ENCODE results near the gene CRTAC1. TPM values are rescaled to one million over a fixed set of nuclear protein-coding genes. Genes with fewer than 3 reads are reported as not detected.

Gene CRTAC1
- total RNA-seq, 1 experiment from 2014 or later = 1.2 TPM

GRCh38 chr10:98039690-98040381 lies 9.4 kb upstream of the CRTAC1 start:
- ATAC-seq (no peak), DNase-seq (ENCODE audit: low spot score) (no peak)
- Mint-ChIP-seq H3K36me3 (no peaks in the 10 kb centered on the region), H3K27me3 (ENCODE audit: low read depth) (peaks cover 65% of the 10 kb centered on the region), H3K4me3 (no peak overlapping the region), H3K9me3 (no peaks in the 10 kb centered on the region), H3K27ac (no peak overlapping the region), H3K4me1 (peaks cover 13% of the 10 kb centered on the region)
- ChIA-PET POLR2A (no interaction called here), CTCF (interaction anchor here (0.8 to 4.8 kb wide), 7 partner anchors 12 to 338 kb away, joined by 3 to 71 read pairs (median 5); no protein-coding TSS in a partner anchor)
- no peak for TF ChIP-seq OVOL2 (CRISPR knock-in tag; IDR thresholded peaks at IDR 0.05; ENCODE audit: borderline replicate concordance)
- TF ChIP-seq SOX15 (CRISPR knock-in tag; IDR thresholded peaks at IDR 0.05) = no peak
- no peak for TF ChIP-seq TP53 (CRISPR knock-in tag; IDR thresholded peaks at IDR 0.05)
- TF ChIP-seq NR1H2 (CRISPR knock-in tag; IDR thresholded peaks at IDR 0.05) = no peak

- DNase-seq (ENCODE audit: low spot score) = peak; percentile 74
- no peaks in the 10 kb centered on the region for H3K9me3 Mint-ChIP-seq
- H3K36me3 Mint-ChIP-seq = no peaks in the 10 kb centered on the region
- ATAC-seq = peak; percentile 94
- H3K4me3 Mint-ChIP-seq = no peak overlapping the region
- peaks cover 13% of the 10 kb centered on the region for H3K4me1 Mint-ChIP-seq
- H3K27ac Mint-ChIP-seq = no peak overlapping the region
- ChIA-PET POLR2A (no interaction called here), CTCF (interaction anchor here (0.5 to 2.9 kb wide), 4 partner anchors 8 to 354 kb away, joined by 3 to 21 read pairs (median 5); no protein-coding TSS in a partner anchor)
- peaks cover 69% of the 10 kb centered on the region for H3K27me3 Mint-ChIP-seq (ENCODE audit: low read depth)
- TF ChIP-seq ZNF416 (CRISPR knock-in tag; IDR thresholded peaks at IDR 0.05) (no peak), HMGA2 (CRISPR knock-in tag; IDR thresholded peaks at IDR 0.05) (no peak), JAZF1 (CRISPR knock-in tag; IDR thresholded peaks at IDR 0.05) (no peak), TP53 (CRISPR knock-in tag; IDR thresholded peaks at IDR 0.05) (no peak), ZNF671 (CRISPR knock-in tag; IDR thresholded peaks at IDR 0.05) (no peak), ZNF396 (CRISPR knock-in tag; IDR thresholded peaks at IDR 0.05; ENCODE audit: borderline replicate concordance) (no peak), SMAD3 (CRISPR knock-in tag; IDR thresholded peaks at IDR 0.05; ENCODE audit: borderline replicate concordance) (no peak), ZNF423 (CRISPR knock-in tag; IDR thresholded peaks at IDR 0.05) (no peak), KAT7 (CRISPR knock-in tag; IDR thresholded peaks at IDR 0.05; ENCODE audit: borderline replicate concordance) (no peak), SOX15 (CRISPR knock-in tag; IDR thresholded peaks at IDR 0.05) (no peak), FOXK1 (CRISPR knock-in tag; IDR thresholded peaks at IDR 0.05) (no peak), ZNF138 (CRISPR knock-in tag; conservative IDR thresholded peaks at IDR 0.05) (no peak), EMX1 (CRISPR knock-in tag; IDR thresholded peaks at IDR 0.05) (no peak)
- TF ChIP-seq, protein P1, sequence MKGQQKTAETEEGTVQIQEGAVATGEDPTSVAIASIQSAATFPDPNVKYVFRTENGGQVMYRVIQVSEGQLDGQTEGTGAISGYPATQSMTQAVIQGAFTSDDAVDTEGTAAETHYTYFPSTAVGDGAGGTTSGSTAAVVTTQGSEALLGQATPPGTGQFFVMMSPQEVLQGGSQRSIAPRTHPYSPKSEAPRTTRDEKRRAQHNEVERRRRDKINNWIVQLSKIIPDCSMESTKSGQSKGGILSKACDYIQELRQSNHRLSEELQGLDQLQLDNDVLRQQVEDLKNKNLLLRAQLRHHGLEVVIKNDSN (CRISPR knock-in tag; IDR thresholded peaks at IDR 0.05) = no peak
Observed at GRCh38 chr10:98038288-98038687, 7.9 kb upstream of the CRTAC1 start.

DNA sequence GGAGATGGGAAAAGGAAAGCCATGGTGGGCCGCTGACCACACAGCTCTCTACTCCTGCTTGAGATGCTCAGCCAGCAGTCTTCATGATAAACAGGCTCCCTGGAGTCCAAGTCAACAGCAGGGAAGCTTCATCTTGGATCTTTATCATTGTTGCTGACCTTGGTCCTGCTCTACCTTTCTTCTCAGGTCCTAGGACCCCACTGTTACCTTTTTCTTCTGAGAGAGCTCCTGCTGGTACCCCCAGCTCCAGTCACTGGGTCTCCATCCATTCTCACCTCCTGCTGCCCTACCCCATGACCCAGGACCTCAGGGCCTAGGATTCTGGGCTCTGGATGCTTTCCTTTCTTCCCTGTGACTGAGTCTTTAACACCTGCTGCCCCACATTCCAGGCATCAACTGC lies 5.2 kb upstream of the CRTAC1 start:
- ChIA-PET POLR2A (no interaction called here), CTCF (interaction anchor here (1.1 to 2.9 kb wide), 4 partner anchors 8 to 244 kb away, joined by 3 to 21 read pairs (median 4); no protein-coding TSS in a partner anchor)
- H3K9me3 Mint-ChIP-seq = no peaks in the 10 kb centered on the region
- H3K27me3 Mint-ChIP-seq (ENCODE audit: low read depth) = peaks cover 90% of the 10 kb centered on the region
- no peak for DNase-seq (ENCODE audit: low spot score)
- H3K27ac Mint-ChIP-seq = no peak overlapping the region
- H3K4me1 Mint-ChIP-seq = peaks cover 13% of the 10 kb centered on the region
- H3K4me3 Mint-ChIP-seq = no peak overlapping the region
- no peaks in the 10 kb centered on the region for H3K36me3 Mint-ChIP-seq
- no peak for ATAC-seq
- TF ChIP-seq, protein P2, sequence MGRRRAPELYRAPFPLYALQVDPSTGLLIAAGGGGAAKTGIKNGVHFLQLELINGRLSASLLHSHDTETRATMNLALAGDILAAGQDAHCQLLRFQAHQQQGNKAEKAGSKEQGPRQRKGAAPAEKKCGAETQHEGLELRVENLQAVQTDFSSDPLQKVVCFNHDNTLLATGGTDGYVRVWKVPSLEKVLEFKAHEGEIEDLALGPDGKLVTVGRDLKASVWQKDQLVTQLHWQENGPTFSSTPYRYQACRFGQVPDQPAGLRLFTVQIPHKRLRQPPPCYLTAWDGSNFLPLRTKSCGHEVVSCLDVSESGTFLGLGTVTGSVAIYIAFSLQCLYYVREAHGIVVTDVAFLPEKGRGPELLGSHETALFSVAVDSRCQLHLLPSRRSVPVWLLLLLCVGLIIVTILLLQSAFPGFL (CRISPR knock-in tag; IDR thresholded peaks at IDR 0.05; ENCODE audit: borderline replicate concordance) = no peak
- TF ChIP-seq NFATC4 (CRISPR knock-in tag; IDR thresholded peaks at IDR 0.05) (no peak), FOXK1 (CRISPR knock-in tag; IDR thresholded peaks at IDR 0.05) (no peak), HMGXB4 (CRISPR knock-in tag; IDR thresholded peaks at IDR 0.05) (no peak), SMAD3 (CRISPR knock-in tag; IDR thresholded peaks at IDR 0.05; ENCODE audit: borderline replicate concordance) (no peak), NR2C2 (CRISPR knock-in tag; IDR thresholded peaks at IDR 0.05) (no peak), ZNF532 (CRISPR knock-in tag; IDR thresholded peaks at IDR 0.05; ENCODE audit: borderline replicate concordance) (no peak), SOX15 (CRISPR knock-in tag; IDR thresholded peaks at IDR 0.05) (no peak), CTCF (IDR thresholded peaks at IDR 0.05) (no peak)

All from WTC11 (cell line).